Measurements from ENCODE around the gene KIFC3.
"Not testable (repeated sequence)": the region's sequence is repeated elsewhere in the genome, so short reads cannot be mapped to it uniquely, and the experiment has no call there.

KIFC3 gene, protein sequence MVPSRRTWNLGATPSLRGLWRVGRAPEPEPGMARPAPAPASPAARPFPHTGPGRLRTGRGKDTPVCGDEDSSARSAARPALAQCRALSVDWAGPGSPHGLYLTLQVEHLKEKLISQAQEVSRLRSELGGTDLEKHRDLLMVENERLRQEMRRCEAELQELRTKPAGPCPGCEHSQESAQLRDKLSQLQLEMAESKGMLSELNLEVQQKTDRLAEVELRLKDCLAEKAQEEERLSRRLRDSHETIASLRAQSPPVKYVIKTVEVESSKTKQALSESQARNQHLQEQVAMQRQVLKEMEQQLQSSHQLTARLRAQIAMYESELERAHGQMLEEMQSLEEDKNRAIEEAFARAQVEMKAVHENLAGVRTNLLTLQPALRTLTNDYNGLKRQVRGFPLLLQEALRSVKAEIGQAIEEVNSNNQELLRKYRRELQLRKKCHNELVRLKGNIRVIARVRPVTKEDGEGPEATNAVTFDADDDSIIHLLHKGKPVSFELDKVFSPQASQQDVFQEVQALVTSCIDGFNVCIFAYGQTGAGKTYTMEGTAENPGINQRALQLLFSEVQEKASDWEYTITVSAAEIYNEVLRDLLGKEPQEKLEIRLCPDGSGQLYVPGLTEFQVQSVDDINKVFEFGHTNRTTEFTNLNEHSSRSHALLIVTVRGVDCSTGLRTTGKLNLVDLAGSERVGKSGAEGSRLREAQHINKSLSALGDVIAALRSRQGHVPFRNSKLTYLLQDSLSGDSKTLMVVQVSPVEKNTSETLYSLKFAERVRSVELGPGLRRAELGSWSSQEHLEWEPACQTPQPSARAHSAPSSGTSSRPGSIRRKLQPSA

DNA sequence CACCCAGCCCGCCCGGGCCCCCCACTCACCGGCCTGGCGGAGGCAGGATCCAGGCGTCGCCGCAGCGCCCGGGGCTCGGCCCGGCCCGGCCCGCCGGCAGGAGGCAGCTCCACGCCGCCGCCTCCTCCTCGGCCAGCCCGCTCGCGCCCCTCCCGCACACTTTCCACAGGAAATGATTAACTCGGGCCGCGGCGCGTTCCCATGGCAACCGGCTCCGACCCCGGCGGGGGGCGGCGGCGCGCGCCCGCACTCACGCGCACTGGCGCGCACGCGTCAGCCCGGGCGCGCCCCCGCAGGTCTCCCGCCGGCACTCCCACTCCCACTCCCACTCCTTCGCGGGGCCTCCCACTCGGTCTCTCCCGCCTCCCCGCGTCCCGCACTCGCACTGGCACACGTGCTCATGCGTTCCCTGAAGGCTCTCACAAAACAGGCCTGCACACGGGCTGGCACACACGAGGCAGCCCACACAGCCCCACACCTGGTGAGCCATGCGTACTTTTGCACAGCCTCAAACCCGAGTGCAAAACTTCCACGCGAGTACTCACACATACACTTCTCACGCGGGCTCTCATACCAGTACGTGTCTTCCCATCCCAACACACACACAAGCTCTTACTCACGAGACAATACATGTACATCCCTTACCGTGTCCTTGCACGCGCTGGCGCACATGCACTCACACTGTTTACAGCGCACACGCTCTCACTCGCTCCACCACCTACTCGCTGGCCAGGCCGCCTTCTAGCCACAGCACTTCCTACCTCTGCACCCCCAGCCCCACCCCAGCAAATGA is at the start of gene KIFC3:
Gene KIFC3 (minus strand): TSS at position 151 of the 793 bp plus-strand sequence. CDS start 4,248 bp downstream, outside the sequence.
- DNase-seq, result peak; percentile 57

DNA sequence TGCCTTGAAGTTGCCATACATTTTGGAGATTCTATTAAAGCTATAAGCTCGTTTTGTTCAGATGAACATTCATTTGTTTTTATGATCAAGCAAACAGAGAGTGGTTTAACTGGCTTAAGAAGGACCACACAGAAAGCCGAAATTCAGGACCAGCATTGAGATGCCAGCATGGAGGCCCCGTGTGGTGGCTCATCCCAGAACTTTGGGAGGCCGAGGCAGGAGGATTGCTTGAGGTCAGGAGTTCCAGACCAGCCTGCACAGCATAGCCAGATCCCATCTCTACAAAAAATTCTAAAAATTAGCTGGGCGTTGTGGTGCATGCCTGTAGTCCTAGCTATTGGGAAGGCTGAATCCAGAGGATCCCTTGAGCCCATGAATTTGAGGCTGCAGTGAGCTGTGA is 45.9 kb upstream of the KIFC3 start:
- no peak for DNase-seq

DNA sequence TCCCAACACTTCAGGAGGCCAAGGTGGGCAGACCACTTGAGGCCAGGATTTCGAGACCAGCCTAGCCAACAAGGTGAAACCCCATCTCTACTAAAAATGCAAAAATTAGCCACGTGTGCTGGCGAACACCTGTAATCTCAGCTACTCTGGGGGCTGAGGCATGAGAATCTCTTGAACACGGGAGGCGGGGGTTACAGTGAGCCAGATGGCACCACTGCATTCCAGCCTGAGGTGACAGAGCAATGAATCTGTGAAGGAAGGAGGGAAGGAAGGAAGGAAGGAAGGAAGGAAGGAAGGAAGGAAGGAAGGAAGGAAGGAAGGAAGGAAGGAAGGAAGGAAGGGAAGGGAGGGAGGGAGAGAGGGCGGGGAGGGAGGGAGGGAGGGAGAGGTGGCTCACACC is 44.6 kb upstream of the KIFC3 start:
- not testable (repeated sequence) for DNase-seq

DNA sequence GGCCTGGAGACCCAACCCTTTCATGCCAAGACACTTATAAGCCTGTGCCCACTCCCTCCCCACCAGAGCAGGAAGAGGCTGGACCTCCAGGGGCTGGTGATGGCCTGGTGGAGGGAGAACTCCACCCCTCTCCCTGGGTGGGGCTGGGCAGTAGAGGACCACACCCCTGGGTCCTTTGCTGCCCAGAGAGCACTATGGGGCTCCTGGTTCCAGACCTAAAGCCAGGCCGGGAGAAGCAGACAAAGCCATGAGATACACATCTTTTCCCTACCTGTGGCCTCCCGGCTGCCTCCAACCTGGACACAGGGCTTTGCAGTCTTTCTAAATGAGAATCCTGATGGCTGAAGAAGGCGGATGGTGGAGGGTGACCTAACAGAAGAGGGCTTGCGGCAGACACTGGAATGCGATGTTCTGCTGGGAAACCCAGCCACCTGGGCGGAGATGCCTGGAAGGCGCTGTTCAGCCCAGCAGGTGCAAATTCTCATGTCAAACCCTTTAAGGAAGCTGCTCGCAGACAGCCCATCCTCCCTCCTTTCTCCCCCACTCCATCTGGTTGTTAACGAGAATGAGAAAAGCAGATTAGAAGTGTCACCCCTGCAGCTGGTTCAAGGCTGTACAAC is 43.9 kb upstream of the KIFC3 start:
- no peak for DNase-seq

DNA sequence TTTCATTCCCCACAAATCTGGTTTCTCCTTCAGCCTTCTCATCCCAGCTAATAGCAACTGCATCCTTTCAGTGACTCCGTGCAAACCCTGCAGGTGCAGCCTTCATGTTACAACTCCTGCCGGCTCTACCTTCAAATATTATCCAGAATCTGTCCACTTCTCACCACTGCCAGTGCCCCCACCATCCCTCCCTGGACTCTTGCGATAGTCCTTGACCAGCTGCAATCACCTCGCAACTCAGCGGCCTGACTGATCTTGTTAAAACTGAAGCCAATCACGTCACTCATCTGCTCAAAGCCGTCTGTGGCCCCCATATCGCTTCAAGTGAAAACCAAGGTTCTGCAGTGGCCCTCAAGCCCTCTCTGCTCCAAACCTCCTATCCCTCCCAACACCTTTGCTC is 42.8 kb upstream of the KIFC3 start:
- no peak for DNase-seq

DNA sequence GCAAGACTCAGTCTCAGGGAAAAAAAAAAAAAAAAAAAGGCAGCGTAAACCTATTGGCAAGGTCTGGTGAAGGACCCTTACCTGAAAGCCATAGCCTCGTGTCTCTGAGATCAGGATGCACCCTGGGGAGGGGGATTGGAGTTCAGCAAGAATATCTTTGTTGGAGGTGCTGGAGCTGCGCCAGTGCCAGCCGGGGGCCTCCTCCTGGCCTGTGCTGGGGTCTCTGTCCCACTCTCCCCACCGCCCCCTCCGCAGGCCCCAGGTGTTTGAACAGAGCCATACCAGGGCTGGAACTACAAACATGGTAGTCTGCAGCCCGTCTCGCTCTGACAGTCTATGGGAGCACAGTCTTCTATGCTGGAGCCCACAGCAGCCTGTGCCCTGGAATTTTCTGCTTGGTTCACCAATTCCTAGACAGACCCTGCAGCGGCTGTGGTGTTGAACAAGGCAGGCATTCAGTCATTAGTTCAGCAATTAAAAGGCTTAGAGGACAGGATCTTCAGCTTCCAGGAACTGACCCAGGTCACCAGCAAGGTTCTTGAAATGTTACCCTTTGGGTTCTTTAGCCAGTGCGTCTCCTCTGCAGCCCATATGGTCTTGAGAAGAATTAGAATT is 42.2 kb upstream of the KIFC3 start:
- no peak for DNase-seq

DNA sequence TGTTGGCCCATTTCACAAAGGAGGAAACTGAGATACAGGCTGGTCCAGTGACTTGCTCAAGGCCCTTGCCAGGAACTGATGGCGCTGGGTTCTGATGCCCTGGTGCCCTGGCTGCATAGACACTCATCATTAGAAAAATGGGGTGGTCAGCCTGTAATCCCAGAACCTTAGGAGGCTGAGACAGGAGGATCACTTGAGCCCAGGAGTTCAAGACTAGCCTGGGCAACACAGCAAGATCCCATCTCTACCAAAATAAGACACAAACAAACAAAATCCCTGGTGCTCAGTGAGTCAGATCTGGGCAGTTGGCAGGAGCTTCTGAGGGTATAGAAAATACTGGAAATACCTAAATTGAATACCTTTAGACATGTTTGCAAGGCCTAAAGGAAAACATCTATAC is 41.1 kb upstream of the KIFC3 start:
- no peak for DNase-seq

DNA sequence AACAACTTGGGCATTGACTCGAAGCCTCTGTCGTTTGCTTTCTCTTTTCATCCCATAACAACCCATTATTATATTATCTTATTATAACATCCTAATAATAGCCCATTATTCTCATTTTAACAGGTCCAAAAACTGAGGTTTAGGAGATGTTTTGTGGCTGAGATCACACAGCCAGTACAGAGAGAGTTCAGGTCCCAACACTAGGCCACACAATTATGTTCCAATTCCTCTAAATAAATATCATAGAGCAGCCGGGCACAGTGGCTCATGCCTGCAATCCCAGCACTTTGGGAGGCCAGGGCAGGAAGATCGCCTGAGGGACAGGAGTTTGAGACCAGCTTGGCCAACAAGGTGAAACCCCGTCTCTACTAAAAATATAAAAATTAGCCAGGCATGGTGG is 40.3 kb upstream of the KIFC3 start:
- DNase-seq, result no peak

DNA sequence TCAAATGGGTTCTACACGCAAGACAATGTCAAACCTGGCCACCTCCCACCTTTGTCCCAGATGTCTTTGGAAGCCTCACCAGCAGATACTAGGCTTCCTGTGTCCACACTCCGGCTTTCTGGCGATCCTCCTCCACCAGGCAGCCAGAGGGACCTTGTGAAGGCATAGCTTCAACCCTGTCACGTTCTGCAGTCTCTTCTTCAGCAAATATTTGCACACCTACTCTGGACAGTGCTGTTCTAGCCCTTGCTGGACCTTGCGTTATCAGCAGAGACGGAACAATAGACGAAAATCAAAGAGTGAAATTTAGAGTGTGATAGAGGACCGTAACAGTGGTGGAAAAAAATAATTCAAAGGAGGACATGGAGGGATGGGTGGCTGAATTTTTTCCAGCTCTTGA is 38.5 kb upstream of the KIFC3 start:
- DNase-seq, result no peak

DNA sequence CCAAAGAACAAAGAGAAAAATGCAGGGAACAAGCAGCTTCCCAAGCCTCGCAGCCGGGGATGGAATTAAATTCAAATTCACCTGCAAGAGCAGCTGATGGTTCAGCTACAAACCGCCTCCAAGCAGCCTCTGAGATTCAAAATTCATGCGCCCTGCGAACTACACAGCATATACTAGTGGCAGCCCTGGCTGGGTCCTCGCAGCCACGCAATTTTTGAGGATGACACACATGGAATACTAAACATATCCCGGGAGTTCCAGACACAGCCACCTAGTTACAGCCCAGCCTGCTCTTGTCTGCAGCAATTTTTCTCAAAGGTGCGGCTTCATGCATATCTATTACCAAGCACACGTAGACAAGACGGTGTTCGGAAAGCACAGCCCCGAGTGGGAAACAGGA is 35.9 kb upstream of the KIFC3 start:
- no peak for DNase-seq

DNA sequence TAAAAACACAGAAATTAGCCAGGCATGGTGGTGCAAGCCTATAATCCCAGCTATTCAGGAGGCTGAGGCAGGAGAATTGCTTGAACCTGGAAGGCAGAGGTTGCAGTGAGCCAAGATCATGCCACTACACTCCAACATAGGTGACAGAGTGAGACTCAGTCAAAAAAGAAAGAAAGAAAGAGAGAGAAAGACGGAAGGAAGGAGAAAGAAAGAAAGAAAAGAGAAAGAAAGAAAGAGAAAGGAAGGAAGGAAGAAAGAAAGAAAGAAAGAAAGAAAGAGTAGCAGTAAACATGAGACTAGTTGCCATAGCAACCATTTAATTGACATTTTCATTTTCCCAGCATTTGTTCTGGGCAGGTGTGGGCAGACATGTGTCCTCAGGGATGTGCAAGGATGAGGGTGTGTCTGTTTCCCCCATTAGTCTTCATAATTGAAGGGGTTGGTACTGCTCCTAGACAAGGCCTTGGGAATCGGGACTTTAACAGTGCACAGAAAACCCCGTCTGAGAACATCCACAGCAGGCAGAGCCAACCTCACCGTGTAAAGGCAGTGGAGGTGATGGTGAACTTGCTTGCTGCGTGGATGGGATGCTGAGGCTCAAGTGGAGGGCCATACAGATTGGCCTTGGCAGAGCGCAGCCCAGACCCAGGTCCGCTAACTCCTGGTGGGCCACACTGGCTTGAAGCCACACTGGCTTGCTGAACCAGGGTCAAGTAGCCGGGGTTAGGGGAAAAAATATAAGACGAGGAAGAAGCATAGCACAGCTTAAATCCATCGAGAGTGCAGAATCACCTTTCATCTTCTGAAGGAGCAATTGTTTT is 35.2 kb upstream of the KIFC3 start:
- DNase-seq, result no peak

DNA sequence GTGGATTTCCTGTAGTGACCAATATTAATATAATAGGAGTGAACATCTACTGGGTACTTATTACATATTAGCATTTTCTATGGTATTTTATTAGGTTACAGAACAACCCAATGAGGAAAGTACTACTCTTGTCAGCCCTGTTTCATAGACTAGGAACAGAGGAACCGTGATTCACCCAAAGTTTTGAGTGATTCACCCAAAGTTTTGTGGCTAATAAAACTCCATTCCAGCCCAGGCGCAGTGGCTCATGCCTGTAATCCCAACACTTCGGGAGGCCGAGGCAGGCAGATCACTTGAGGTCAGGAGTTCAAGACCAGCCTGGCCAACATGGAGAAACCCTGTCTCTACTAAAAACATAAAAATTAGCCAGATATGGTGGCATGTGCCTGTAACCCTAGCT is 33.1 kb upstream of the KIFC3 start:
- not testable (repeated sequence) for DNase-seq

DNA sequence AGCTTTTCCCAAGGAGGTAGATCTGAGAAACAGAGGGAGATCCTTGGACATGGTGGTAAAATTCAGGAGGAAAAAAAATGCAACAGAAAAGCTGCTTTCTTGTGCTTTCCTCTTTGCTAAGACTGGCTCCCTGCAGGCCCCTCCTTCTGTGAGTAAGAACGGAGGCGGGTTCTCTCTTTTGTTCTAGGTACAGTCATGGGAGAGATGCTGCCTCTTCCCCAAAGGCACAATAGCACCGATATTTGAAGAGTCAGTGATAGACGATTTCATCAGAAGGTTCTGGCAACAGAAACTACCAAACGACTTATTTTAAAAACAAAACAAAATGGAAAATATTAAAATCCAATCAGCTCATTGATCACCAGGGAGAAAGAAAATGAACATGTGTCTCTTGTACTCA is 32.6 kb upstream of the KIFC3 start:
- no peak for DNase-seq

DNA sequence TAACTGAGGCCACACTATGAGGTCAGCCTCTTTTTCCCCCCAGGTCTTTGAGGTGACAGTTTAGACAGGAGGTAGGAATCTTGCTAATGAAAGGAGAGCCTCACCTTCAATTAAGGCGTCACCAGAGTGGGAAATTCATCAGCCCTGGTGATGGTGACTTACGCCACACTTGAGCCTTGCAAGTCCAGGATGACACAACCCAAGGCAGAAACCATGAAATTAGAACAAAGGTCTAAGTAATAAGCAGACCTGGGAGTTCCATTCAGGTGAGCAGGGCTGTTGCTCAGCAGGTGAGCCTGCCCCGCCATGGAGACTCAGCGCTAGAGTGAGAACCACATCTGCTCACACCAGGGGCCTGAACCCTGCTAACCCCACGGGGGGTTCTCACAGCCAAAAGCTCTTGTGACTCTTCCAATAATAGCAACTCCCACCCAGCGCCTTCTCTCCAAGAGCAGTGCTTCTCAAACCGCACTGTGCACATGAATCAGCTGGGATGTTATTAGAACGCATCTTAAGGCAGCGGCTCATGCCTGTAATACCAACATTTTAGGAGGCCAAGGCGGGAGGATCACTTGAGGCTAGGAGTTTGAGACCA is 28.7 kb upstream of the KIFC3 start:
- no peak for DNase-seq

DNA sequence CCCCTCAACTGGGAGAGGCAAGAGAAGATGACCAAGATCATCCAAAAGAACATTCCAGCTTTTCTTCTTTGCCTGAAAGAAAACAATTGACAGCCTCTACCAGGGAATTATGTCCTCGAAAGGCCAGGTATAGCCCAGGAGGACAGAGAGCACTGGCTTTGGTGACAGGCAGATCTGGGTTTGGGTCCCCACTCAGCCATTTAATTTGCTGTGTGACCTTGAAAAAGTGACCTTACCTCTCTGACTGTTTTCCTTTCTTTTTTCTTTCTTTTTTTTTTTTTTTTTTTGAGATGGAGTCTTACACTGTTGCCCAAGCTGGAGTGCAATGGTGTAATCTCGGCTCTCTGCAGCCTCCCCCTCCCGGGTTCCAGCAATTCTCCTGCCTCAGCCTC is 27.7 kb upstream of the KIFC3 start:
- DNase-seq, result no peak

DNA sequence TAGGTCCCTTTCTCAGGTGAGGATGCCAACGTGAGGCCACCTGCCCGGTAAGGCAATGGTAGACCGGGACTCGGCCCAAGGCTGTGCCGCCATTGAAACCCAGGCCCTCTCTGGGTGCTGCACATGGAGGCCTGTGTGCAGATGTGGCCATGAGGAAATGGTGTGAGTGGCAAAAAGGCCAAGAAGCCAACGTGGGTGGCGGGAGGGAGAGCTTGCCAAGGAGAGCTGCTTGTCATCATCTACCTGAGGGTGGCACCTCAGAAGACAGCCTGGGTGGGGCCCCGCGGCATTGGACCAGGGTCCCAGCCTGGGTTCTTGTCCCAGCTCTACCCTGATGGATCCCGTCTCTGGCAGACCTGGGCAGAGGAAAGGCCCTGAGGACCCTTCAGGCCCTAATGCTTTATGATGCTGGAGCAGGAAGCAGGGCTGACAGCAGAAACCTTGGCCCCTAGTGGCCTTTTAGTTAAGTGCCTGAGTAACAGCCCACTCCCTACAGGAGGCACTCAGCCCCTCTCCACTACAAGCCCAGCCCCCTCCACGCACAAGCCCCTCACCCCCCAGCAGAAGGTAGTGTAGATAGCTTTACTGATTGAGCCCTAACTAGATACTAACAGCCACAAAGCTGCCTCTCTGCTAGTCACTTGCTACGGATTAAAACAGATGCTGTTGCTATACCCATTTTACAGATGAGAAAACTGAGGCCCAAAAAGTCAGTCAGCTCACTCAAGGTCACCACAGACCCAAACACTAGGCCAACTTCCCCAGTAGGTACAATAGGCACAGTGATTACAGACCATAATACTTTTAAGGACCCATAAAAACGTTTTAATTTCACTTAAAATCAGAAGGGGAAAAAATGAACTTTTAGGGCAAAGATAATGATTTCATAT is 26.2 kb upstream of the KIFC3 start:
- DNase-seq, result no peak

DNA sequence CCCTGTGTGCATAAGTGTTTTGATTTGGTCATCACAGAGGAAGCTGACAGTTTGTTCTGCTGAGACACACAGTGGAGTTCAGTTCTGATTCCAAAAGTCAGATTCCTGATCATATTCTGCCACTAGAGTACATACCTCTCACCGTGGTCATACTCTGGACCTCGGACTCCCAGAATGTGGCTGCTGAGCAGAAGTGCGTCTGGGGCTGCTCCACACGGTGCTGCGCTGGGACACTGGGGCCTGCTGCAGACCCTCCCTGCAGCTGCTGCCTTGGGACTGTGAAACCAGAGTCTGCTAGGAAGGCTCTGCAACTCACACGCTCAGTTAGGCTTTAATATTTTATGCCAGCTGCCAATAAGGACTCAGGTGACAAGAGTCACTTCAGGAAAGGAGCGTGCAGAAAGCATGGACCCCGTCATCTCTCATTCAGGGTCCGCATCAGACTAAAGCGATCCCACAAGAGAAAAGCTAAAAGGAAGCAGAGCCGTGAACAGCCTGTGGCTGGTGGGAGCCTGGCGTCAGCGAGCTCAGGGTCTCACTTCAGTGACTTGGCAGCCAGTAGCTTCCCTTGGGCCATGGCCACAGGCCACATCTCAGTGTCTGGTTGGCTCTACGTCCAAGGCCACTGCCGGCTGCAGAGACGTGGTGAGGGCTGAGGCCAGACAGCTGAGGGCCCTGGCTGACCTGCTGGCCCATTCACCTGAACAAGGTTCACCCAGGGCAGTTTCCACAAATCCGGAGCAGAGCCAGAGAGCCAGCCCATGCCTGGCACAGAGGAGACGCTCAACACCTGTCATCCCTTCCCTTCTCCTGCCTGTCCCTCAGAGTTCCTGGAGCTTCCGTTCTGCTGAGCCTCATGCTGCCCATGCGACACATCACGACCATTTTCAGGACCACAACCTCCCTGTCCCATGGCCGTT is 24.7 kb upstream of the KIFC3 start:
- DNase-seq, result no peak

DNA sequence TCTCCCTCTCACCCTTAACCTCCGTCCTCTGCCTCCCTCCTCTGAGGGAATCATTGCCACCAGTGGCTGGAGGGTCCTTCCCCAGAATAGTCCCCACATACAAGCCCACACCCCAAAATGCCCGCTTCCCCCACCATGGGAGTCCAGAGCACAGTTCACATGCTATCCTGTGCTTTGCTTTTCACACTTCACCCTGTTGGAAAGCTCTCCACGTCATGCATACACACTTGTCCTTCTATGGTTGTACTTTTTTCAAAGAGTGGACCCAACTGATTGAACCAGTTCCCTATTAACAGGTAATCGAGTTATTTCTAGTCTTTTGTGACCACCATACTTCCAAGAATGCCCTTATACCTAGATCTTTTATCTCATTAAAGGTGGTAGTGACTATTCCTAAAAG is 23.8 kb upstream of the KIFC3 start:
- DNase-seq, result no peak

All from activated effector memory CD4-positive, alpha-beta T cell treated with Interleukin-2 at 50 U/mL for 16 hours (primary cell).